GM12892 (cell line): ENCODE measurements around the gene P4HB.
A peak's percentile ranks its signal among the peaks of the same experiment; 100 is the strongest.

Experiments
- POLR2A ChIP-seq: IDR thresholded peaks from 2 replicates; pipeline ENCODE4 v1.6.1; 2011; ENCODE audit warnings: low read depth, low read length, control low read depth
- POLR2AphosphoS5 ChIP-seq: IDR thresholded peaks from 2 replicates; pipeline ENCODE4 v1.6.1; 2011; ENCODE audit warnings: low read depth, low read length, control low read depth
- TAF1 ChIP-seq: IDR thresholded peaks from 2 replicates; pipeline ENCODE4 v1.6.1; 2011; ENCODE audit warnings: low read depth, mild to moderate bottlenecking, control low read depth, low read length, borderline replicate concordance

DNA sequence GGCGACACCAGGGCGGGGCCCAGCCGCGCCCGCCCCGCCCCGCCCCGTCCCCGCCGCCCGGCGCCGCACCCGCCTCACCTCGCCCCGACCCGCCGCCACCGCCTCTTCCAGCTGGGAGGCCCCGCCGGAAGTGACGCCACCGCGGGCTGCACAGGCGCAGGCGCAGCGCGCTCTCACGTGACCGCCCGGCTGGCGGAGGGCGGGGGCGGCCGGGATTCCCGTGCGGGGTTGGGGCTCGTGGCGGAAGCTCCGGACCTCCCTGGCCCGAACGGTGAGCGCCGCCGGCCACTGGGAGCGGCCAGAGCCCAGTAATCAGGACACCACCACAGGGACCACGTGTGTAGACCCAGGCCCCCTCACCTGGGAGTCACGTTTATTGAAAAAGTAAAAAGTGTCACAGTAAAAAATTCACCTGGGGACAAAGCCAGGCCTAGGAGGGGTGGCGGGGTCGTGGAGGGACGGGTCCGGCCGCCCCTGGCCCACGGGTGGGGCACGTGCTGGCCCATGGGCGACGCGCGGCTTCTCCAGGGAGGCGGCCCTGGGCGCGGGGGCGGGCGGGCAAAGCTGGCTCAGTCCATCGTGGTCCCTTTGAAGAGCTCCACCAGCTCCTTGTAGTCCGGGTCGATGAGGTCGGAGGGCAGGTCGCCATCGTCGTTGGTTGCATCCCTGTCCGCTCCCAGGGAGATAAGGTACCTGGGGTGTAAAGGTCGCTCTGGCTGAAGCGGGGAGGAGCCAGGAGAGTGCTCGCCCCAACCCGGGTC is 27.0 kb downstream of the P4HB start, which contains the start of gene MCRIP1:
- no peak for TF ChIP-seq POLR2AphosphoS5
- peak; percentile 72; the same call in 1 of the 2 replicates for TF ChIP-seq POLR2A
- peak; percentile 75; the same call in 1 of the 2 replicates for TF ChIP-seq TAF1
